GM19043 (cell line): Measurements from ENCODE around the gene ANXA4.
"Not testable (repeated sequence)": the region's sequence is repeated elsewhere in the genome, so short reads cannot be mapped to it uniquely, and the experiment has no call there.

Experiments used
- ATAC-seq: cut with Tn5 transposase; IDR thresholded peaks from one replicate; pipeline ENCODE4 v1.9.1; 2021; ENCODE audit warnings: low read depth; ENCODE audit not compliant: unreplicated experiment

ANXA4 gene

DNA sequence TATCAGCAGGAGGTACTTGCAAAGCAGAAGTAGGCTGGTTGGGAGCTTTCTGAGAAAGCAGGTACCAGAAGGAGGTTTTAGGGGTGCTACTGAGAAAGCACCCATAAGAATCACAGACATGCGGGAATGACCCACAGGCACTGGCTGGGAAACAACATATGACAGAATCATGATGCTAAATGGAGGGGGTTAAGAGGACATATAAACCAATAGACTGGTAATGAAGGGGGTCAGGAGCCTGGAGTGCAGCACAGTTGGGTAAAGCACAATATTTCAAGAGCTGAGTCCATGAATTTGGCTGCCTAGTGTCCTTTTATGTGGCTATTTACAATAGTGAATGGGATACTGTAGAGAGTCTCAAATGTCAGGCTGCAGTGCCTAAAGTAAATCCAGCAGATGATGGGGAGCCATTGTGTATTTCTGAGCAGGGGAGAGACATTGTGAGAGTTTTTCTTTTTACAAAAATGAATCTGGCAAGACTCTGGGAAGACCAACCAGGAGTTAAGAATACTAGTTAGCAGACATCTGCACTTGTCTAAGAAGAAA, 59.9 kb downstream of the ANXA4 start:
- no peak for ATAC-seq

- peak; percentile 62 for ATAC-seq
Measured at GRCh38 chr2:69802781-69803367, 60.9 kb downstream of the ANXA4 start.

DNA sequence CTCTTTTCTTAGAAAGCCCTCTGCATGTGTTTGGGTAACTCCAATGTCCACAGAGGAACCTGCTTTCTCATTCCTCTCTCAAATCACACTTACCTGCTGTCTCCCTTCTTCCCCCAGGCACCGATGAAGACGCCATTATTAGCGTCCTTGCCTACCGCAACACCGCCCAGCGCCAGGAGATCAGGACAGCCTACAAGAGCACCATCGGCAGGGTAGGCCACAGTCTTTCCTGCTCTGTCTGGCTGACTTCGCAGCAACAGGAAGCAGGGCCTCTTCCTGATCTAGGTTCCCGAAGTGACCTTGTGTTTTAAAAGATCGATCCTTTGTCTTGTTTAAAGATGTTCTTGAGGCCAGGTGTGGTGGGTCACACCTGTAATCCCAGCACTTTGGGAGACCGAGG, 62.5 kb downstream of the ANXA4 start:
- no peak for ATAC-seq

DNA sequence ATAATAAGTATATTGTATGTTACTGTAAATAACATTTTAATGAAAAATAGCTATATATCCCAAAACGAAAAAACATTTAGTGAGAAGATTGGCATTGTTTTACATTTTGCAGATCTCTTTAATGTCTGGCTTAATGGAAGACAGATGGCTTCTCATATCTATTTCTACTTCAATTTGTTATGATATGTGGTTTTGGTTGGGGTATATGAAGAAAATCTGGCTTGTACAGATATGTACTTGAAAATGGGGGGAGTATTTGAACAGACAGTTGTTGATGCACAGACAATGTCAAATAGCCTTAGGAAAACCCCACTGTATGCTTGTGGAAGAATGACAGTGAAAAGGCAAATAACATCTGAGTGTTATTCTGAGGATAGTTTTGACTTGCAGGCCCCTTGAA, 64.0 kb downstream of the ANXA4 start:
- ATAC-seq: no peak

DNA sequence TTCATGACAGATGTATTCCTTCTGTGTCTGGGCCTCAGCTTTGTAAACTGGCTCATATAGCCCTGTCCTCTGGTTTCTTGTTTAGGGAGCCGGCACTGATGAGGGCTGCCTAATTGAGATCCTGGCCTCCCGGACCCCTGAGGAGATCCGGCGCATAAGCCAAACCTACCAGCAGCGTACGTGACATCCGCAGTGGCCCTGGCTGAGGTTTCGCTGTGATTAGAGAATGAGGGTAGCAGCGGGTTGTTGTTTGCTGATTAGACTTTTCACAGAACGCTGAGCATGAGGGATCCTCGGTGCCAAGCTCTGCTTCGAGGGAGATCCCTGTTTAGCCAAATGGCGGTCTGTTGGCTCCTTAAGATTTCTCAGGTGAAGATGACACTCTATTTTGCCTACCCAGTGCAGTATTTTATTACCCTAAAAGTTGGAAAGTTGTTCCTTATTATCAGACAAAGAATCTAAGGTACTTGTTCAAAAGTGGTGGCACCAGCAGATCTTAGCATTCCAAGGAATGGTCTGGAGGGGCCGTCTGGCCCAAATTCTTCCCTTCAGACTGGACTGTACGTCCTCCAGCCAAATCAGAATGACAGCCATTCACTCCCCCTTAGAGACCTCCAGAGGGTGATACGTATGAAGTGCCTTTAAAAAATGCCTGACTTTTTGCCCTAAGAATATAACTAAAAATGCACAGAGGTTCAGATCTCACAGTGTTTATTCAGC, 66.0 kb downstream of the ANXA4 start:
- no peak for ATAC-seq

- ATAC-seq: no peak
Measured at GRCh38 chr2:69810550-69810949, 68.6 kb downstream of the ANXA4 start.

DNA sequence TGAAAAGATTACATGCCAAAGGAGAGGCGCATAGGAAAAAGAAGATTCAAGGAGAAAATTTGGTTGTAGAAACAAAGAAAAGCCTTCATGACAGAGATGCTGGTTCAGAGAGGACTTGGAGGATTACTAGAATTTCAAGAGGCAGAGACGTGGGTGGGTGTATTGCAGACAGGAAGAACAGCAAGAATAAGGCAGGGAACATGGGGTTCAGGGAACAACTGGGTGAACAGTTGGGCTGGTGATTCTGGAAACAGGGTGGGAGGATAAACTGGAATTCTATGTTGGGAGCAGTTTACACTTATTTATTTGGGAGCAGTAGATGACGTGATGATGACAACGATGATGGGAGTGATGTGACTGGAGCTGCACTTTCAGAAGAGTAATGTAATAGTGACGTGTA, 69.1 kb downstream of the ANXA4 start:
- no peak for ATAC-seq

GRCh38 chr2:69811591-69811990, 69.7 kb downstream of the ANXA4 start:
- no peak for ATAC-seq

- no peak for ATAC-seq
Measured at GRCh38 chr2:69815717-69816116, 73.8 kb downstream of the ANXA4 start.

DNA sequence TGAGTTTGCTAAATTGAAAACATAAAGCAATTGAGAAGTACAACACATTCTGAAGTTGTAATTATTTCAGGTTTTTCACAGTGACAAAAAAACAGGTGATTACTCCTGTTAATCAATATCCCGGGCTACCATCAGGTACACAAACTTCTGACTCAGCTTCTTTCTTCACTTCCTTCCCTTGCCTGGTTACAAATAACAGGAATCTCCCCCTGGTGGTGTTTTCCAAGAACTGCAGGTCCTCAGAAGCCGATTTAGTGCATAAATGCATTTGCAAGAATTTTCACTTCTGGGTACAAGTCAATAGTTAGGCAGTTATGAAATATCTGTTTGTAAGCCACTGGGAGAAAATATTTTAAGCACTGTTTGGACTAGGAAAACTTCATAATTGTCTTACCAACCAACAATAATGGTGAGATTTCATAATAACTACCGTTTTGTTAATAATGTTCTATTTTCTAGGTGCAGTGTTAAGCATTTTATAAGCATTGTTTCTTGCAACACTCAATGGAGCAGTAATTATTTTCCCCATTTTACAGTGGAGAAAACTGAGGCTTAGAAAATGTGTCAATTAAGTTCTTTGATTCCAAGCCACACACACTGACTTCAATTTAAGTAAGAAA, 75.1 kb downstream of the ANXA4 start:
- ATAC-seq: no peak

- ATAC-seq: no peak
Measured at GRCh38 chr2:69817729-69818501, 76.0 kb downstream of the ANXA4 start.

- no peak for ATAC-seq
Measured at GRCh38 chr2:69827796-69828540, 86.0 kb downstream of the ANXA4 start.

DNA sequence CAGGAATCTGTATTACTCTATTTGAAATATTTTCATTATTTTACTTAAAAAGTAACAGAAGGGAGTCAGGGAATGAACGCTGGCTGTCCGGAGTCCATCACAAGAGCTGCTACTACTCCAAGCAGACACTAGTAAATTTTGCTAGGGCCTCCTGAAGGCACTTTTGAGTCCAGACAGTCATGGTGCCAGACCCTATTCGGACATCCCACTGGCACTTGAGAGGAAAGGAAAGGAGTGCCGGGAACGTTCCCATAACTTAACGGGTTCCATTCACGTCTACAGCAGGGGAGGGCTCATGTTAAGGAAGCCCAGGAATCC, 87.0 kb downstream of the ANXA4 start:
- peak; percentile 3 for ATAC-seq

GRCh38 chr2:69829256-69830044, 87.5 kb downstream of the ANXA4 start, which contains the start of gene GMCL1:
GMCL1 (plus strand) TSS chr2:69829660; CDS start chr2:69829893, 233 bp downstream.
- ATAC-seq: peak; percentile 85

- peak; percentile 25 for ATAC-seq
Measured at GRCh38 chr2:69830045-69830905, 88.3 kb downstream of the ANXA4 start.

- not testable (repeated sequence) for ATAC-seq
Measured at GRCh38 chr2:69830906-69831241, 88.9 kb downstream of the ANXA4 start.

DNA sequence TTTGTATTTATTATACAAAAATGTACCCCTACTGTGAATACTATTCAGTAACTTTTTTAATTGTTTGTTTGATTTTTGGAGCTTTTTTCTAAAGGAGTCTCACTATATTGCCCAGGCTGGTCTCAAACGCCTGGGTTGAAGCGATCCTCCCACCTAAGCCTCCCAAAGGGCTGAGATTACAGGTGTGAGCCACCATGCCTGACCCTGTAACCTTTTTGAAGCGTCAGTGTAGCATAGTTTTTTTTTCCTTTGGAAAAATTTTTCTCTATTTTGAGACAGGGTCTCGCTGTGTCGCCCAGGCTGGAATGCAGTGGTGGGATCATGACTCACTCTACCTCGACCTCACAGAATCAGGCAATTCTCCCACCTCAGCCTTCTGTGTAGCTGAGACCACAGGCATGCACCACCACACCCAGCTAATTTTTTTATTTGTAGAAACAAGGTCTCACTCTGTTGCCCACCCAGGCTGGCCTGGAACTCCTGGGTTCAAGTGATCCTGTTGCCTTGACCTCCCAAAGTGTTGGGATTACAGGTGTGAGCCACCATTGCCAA, 89.5 kb downstream of the ANXA4 start:
- ATAC-seq: no peak

DNA sequence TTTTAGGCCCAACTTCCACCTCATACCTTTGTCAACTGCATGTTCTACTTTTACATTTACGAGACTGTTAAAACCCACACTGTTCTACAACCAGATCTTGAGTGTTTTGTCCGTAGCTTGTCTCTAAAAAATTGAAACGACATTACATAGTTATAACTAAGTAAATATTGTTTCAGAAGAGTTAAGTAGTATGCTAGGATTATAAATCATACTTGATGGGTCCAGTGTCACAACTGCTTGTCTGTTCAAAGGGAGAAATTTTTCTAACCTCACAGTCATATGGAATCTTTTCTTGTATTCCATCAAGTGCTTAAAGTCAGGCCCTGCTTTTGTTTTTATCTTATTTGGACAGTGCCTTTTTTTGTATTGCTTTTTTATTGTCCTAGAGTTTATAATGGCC, 91.8 kb downstream of the ANXA4 start:
- ATAC-seq: no peak
